ENCODE results near the gene KIAA1217.

- TF ChIP-seq CTCF (conservative IDR thresholded peaks at IDR 0.05) (no peak), ZFX (IDR thresholded peaks at IDR 0.05) (no peak)
These were observed 293.1 kb downstream of the KIAA1217 start for GRCh38 chr10:24502006-24502405.
